Stimulated activated CD4-positive, alpha-beta T cell treated with anti-CD3 and anti-CD28 coated beads, Interleukin-4, amount 100 ng/mL, for 1 hour (primary cell): Measurements from ENCODE around the gene MAN1C1.
A peak's percentile ranks its signal among the peaks of the same experiment; 100 is the strongest.
"Not testable (repeated sequence)": the region's sequence is repeated elsewhere in the genome, so short reads cannot be mapped to it uniquely, and the experiment has no call there.

Experiments used
- DNase-seq: peaks from one replicate; pipeline ENCODE4 v3.0.0-alpha.2; 2020

Gene MAN1C1

GRCh38 chr1:25658791-25659431 lies 42.3 kb downstream of the MAN1C1 start:
- no peak for DNase-seq

GRCh38 chr1:25661043-25661815 lies 44.6 kb downstream of the MAN1C1 start:
- DNase-seq: no peak

- no peak for DNase-seq
Observed at GRCh38 chr1:25662061-25662460, 45.5 kb downstream of the MAN1C1 start.

- not testable (repeated sequence) for DNase-seq
Observed at GRCh38 chr1:25662959-25663358, 46.4 kb downstream of the MAN1C1 start.

GRCh38 chr1:25664357-25665199 lies 48.0 kb downstream of the MAN1C1 start:
- DNase-seq: no peak

GRCh38 chr1:25666460-25666859 lies 49.9 kb downstream of the MAN1C1 start:
- no peak for DNase-seq

GRCh38 chr1:25668931-25669573 lies 52.5 kb downstream of the MAN1C1 start:
- no peak for DNase-seq

- DNase-seq: no peak
Observed at GRCh38 chr1:25669781-25670567, 53.4 kb downstream of the MAN1C1 start.

GRCh38 chr1:25671929-25672328 lies 55.3 kb downstream of the MAN1C1 start:
- DNase-seq: no peak

- no peak for DNase-seq
Observed at GRCh38 chr1:25672763-25673409, 56.3 kb downstream of the MAN1C1 start.

- DNase-seq: no peak
Observed at GRCh38 chr1:25673456-25673855, 56.9 kb downstream of the MAN1C1 start.

GRCh38 chr1:25673962-25674806 lies 57.6 kb downstream of the MAN1C1 start:
- no peak for DNase-seq

GRCh38 chr1:25674807-25675084 lies 58.2 kb downstream of the MAN1C1 start:
- no peak for DNase-seq

- DNase-seq: peak; percentile 64
Observed at GRCh38 chr1:25675729-25676476, 59.3 kb downstream of the MAN1C1 start.

- no peak for DNase-seq
Observed at GRCh38 chr1:25676488-25676887, 59.9 kb downstream of the MAN1C1 start.

- no peak for DNase-seq
Observed at GRCh38 chr1:25677193-25677773, 60.7 kb downstream of the MAN1C1 start.

- DNase-seq: no peak
Observed at GRCh38 chr1:25679171-25679570, 62.6 kb downstream of the MAN1C1 start.

- no peak for DNase-seq
Observed at GRCh38 chr1:25680701-25681100, 64.1 kb downstream of the MAN1C1 start.

- DNase-seq: no peak
Observed at GRCh38 chr1:25682059-25682601, 65.5 kb downstream of the MAN1C1 start.

GRCh38 chr1:25683177-25683576 lies 66.6 kb downstream of the MAN1C1 start:
- no peak for DNase-seq
